Mesodermal cell (in vitro differentiated cells): Measurements from ENCODE around the gene DKK1.

Source experiments
- H3K27ac ChIP-seq: 2 replicates; pipeline ENCODE4 v1.7.0; 2013; ENCODE audit warnings: mild to moderate bottlenecking, low read depth, low read length, moderate library complexity; ENCODE audit not compliant: severe bottlenecking
- H3K36me3 ChIP-seq: 2 replicates; pipeline ENCODE4 v1.7.1; 2013; ENCODE audit warnings: mild to moderate bottlenecking, low read length, moderate library complexity; ENCODE audit not compliant: control insufficient read depth, insufficient read depth
- H3K4me1 ChIP-seq: one replicate; pipeline ENCODE4 v1.7.1; 2013; ENCODE audit warnings: mild to moderate bottlenecking, low read length; ENCODE audit not compliant: insufficient read depth, control insufficient read depth, poor library complexity, severe bottlenecking
- H3K4me3 ChIP-seq: 2 replicates; pipeline ENCODE4 v1.7.0; 2013; ENCODE audit warnings: low read length, control low read depth, mild to moderate bottlenecking; ENCODE audit not compliant: insufficient read depth, poor library complexity, severe bottlenecking; ENCODE audit errors: extremely low read depth
- H3K9me3 ChIP-seq: 2 replicates; pipeline ENCODE4 v1.7.1; 2013; ENCODE audit warnings: mild to moderate bottlenecking, low read length, moderate library complexity; ENCODE audit not compliant: control insufficient read depth
- WGBS, 2 experiments: methylation state at CpG; one replicate each; pipeline ENCODE4 v1.1.5; 2013; ENCODE audit warnings: missing lambda C conversion rate in 2 of 2; ENCODE audit not compliant: insufficient coverage in 2 of 2; 5-methylcytosine and 5-hydroxymethylcytosine counted together

The DKK1 gene

DNA sequence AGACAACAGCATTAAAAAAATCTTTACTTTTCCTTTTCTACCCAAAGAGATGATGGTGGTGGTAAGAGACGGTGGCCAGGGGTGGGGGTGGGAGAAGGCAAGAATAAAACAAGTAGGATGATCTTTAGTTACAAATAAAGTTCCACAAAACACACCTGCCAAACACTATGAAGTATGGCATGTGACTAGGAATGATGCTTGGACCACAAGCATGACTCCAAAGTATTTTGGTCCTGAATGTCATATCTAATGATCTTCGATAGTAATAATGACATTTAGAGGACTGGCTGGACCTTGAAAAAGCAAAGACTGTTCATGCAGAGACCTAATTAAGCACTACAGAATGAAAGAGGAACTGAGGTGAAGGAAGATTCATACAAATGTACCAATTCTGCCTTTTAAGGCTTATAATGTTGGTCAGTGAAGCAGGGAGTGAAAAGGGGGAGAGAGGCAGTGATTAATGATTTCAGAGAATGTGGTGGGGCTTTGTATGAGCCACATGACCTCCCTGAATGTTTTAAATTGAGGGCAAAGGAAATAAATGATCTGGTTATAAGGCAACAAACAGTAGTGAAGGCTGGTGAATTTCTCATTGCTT, 29.6 kb upstream of the DKK1 start:
- no peak overlapping the region for H3K4me3 ChIP-seq
- peaks cover 3% of the 10 kb centered on the region for H3K4me1 ChIP-seq
- no peaks in the 10 kb centered on the region for H3K9me3 ChIP-seq
- no peak overlapping the region for H3K27ac ChIP-seq
- H3K36me3 ChIP-seq: no peaks in the 10 kb centered on the region
- 78% methylated on average over 1 of the region's 2 CpGs; no CpG with 5 or more reads in 1 of the 2 experiments for WGBS, 2 experiments

DNA sequence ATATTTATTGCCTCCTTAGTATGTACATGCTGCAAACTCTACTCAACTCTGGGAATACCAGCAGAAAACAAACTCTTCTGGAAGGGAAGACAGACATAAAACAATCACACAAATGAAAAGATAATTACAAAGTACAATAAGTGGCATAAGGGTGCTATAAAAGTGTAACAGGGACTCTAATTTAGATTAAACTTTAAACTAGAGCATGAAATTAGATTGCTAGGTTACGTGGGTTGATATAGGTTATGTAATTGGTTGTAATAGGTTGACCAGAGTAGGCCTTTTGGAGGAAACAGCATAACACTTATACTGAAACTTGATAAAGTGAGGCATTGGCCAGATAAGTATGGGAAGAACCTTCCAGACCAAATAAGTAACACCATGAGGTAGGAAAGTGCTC, 26.2 kb upstream of the DKK1 start:
- peaks cover 3% of the 10 kb centered on the region for H3K4me1 ChIP-seq
- H3K9me3 ChIP-seq: no peaks in the 10 kb centered on the region
- H3K36me3 ChIP-seq: no peaks in the 10 kb centered on the region
- H3K4me3 ChIP-seq: no peak overlapping the region
- no peak overlapping the region for H3K27ac ChIP-seq
- 100% methylated on average over 1 of the region's 1 CpG; no CpG with 5 or more reads in 1 of the 2 experiments for WGBS, 2 experiments

DNA sequence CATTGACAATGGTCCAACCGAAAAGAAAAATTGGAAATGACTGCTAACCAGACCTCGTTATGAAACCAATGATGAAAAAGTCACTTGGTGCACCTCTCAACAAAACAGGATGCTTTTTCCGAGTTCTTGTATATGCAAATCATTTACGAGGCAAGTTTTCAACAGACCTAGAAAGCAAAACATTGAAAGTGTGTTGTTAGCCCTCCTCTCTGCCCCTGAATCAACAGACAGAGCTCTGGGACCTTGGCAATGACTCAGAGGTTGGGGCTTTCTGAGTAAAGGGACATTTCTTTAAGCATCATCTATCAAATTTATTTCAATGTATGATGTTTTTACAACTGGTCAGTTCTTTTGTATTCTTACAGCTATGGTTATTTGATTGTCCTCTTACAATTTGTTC, 16.3 kb upstream of the DKK1 start:
- H3K4me1 ChIP-seq: no peaks in the 10 kb centered on the region
- H3K4me3 ChIP-seq: no peak overlapping the region
- H3K36me3 ChIP-seq: no peaks in the 10 kb centered on the region
- no peaks in the 10 kb centered on the region for H3K9me3 ChIP-seq
- 73 to 97% methylated on average over 2 to 3 of the region's 4 CpGs for WGBS, 2 experiments
- no peak overlapping the region for H3K27ac ChIP-seq

DNA sequence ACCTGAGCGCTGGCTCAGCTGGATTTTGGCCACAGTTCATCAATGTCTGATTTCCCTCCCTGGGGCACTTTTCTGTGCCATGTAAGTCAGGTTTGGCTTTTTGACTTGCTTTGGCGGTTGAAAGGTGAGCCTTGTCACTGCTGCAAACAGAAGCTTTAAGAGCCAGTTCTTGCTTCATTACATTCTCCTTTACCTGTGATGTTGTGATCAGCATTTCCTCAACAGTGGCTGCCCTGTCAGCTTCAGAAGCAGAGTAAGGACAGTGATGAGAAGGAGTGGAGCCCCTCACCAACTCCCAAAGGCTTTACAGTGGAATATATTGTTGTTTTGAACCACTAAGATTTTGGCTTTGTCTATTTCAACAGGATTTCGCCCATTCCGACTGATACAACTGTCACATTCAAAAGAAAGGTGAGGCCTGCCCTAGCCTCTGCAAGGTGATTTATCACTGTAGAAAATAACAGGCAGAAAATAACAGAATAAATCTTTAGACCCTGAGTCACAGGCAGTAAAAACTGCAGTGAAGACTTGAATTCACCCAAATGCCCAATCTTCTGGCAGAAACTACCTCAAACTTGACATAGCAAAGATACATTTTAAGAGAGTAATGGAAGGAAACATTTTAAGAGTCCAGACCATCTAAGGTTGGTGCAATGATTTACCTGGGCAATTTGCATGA, 13.3 kb upstream of the DKK1 start:
- Histone ChIP-seq H3K36me3 (no peaks in the 10 kb centered on the region), H3K27ac (no peak overlapping the region), H3K4me1 (no peaks in the 10 kb centered on the region), H3K4me3 (no peak overlapping the region), H3K9me3 (no peaks in the 10 kb centered on the region)
- 82 to 90% methylated on average over 2 of the region's 4 CpGs for WGBS, 2 experiments

DNA sequence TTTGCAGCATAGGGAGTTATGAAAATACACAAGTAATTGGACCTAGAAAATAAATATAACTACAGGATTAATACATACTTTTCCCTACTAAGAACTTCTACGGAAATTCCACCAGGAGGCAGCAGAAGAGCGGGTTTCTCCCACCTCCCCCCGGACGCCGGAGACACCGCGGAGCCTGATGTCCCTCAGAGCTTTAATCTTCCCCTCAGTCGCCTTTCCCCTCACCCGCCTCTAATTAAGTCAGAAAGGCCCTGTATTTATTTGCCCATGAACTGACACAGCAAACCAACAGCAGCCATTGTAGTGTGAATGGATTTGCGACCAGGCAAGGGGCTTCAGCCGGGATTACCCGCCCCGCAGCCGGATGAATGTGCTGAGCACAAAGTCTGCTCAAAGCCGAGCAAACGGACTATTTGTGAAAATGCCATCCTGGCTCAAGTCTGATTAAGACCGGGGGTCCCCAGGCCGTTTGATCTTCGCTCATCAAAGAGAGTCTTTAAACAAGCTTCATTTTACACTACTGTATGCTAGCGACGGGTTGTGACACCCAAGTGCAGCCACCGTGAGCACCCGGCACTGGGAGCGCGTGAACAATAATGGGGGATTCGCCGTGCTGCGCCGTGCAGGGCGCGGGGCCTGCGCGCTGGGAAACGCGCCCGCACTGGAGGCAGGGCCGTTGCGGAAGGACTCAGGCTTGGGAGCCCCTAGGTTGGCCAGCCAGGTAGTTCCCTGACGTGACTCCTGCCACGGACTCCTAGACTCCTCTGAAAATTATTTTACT, 5.6 kb upstream of the DKK1 start:
- 1 to 8% methylated on average over 23 to 30 of the region's 40 CpGs for WGBS, 2 experiments
- H3K4me3 ChIP-seq: peak overlapping the region; percentile 41
- peak overlapping the region; percentile 33 for H3K27ac ChIP-seq
- H3K9me3 ChIP-seq: no peaks in the 10 kb centered on the region
- no peaks in the 10 kb centered on the region for H3K36me3 ChIP-seq
- no peaks in the 10 kb centered on the region for H3K4me1 ChIP-seq

DNA sequence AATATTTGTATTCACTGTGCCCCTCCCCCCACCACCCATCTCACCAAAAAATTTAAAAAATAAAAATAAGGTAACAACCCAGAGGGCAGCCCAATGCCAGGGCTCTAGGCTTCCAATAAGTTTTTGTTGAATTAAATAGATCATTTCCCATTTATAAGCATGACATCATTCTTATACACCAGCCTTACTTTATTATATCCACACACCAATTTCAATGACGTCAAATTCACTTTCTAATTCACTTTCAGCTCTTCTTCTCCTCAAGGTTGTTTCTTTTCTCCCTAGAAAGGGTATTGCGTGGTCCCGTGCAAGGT, 1.2 kb upstream of the DKK1 start:
- 0% methylated on average over 1 of the region's 3 CpGs; no CpG with 5 or more reads in 1 of the 2 experiments for WGBS, 2 experiments
- peak overlapping the region; percentile 59 for H3K4me3 ChIP-seq

DNA sequence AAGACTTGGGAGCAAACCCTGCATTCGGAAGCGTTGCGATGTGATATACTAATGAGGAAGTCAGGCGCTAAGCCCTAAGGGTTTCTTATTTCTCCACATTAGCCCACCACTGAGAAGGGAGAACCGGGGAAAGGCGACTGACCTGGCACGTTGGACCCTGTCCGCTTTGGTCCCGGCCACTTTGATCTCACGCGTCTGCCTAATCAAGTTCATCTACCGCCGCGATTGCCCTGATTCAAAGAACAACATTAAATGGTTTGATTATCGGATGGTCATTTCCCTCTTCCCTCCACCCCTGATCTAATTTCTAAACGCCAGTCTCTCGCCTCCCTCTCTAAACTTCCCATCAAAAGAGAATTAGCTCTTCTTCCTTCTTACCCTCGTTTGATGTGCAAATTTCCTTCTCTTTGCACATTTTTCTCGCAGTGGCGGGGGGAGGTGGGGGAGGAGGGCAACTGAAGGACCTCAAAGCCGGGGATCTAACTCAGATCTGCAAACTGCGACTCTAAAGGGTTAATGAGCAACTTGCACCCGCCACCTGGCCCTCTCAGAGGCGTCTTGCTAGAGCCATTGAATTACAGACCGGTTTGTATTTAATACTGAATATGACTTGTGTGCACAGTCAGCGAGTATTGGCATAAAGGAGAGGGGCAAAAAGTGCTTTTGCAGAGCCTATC, 687 bp upstream of the DKK1 start:
- WGBS, 2 experiments: 0 to 1% methylated on average over 14 to 21 of the region's 26 CpGs
- peak overlapping the region; percentile 39 for H3K27ac ChIP-seq

More for the DNA sequence above, 1.2 kb upstream of the DKK1 start:
- H3K36me3 ChIP-seq: peaks cover 6% of the 10 kb centered on the region
- no peak overlapping the region for H3K27ac ChIP-seq
- peaks cover 4% of the 10 kb centered on the region for H3K4me1 ChIP-seq
- H3K9me3 ChIP-seq: no peaks in the 10 kb centered on the region

DNA sequence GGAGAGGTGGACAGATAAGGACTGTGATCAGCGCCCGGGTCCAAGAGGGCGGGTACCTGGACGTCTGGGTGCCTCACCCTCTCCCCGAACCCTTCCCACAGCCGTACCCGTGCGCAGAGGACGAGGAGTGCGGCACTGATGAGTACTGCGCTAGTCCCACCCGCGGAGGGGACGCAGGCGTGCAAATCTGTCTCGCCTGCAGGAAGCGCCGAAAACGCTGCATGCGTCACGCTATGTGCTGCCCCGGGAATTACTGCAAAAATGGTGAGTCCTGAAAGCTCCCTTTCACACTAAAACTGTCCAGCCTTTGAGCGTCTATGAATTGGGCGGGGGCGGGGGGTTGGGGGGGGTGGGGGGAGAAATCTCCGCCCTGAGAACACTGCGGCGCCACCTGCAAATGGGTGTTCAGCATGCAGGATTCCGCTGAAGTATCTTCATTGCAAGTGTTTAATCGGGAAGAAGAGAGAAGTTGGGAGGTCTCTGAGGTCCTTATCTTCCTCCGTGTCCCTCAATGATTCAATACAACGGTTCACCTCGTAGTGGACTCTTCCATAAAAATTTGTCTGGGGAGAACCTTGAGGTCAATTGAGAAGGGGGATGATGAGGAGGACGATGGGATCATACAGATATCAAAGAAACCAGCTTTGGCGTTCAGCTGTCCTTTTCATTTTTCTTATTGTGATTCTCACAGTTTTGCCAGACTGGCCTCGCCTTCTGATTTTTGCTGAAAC, 906 bp downstream of the DKK1 start:
- Histone ChIP-seq H3K27ac (no peak overlapping the region), H3K36me3 (peaks cover 6% of the 10 kb centered on the region), H3K4me3 (peak overlapping the region; percentile 59), H3K4me1 (peaks cover 22% of the 10 kb centered on the region), H3K9me3 (no peaks in the 10 kb centered on the region)
- WGBS, 2 experiments: 23% methylated on average over 24 to 28 of the region's 36 CpGs

More for the DNA sequence above, 687 bp upstream of the DKK1 start:
- Histone ChIP-seq H3K4me1 (peaks cover 9% of the 10 kb centered on the region), H3K36me3 (peaks cover 6% of the 10 kb centered on the region), H3K4me3 (peak overlapping the region; percentile 59), H3K9me3 (no peaks in the 10 kb centered on the region)

DNA sequence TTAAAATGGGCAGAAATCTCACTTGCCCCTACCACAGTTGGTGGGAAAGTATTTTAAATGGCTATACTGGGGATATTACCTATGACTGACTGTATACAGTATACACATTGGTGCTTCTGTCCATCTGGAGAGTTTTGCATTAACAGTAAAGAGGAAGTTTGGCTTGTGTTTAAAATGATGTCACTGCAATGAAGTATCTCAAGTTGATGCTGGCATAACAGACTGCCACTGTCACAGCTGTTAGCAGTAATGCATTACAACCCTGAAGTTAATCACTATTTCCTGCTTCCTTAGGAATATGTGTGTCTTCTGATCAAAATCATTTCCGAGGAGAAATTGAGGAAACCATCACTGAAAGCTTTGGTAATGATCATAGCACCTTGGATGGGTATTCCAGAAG, 1.9 kb downstream of the DKK1 start:
- Histone ChIP-seq H3K27ac (peak overlapping the region; percentile 32), H3K4me3 (peak overlapping the region; percentile 59), H3K4me1 (peaks cover 29% of the 10 kb centered on the region), H3K9me3 (no peaks in the 10 kb centered on the region), H3K36me3 (peaks cover 6% of the 10 kb centered on the region)
- whole genome bisulfite sequencing, 2 experiments: no CpG with 5 or more reads among the region's 1 CpG

DNA sequence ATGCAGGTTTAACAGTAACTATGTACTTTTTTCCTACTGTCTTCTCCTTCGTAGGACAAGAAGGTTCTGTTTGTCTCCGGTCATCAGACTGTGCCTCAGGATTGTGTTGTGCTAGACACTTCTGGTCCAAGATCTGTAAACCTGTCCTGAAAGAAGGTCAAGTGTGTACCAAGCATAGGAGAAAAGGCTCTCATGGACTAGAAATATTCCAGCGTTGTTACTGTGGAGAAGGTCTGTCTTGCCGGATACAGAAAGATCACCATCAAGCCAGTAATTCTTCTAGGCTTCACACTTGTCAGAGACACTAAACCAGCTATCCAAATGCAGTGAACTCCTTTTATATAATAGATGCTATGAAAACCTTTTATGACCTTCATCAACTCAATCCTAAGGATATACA, 2.4 kb downstream of the DKK1 start:
- WGBS, 2 experiments: 94 to 100% methylated on average over 1 to 4 of the region's 4 CpGs
- Histone ChIP-seq H3K4me1 (peaks cover 29% of the 10 kb centered on the region), H3K36me3 (peaks cover 6% of the 10 kb centered on the region), H3K4me3 (peak overlapping the region; percentile 59), H3K9me3 (no peaks in the 10 kb centered on the region), H3K27ac (peak overlapping the region; percentile 32)
